Spinal cord (tissue), 10 donors: Measurements from ENCODE around the gene NRL. TPM values are rescaled to one million over a fixed set of nuclear protein-coding genes. Genes with fewer than 3 reads are reported as not detected.
A peak's percentile ranks its signal among the peaks of the same experiment; 100 is the strongest.

Experiments
- DNase-seq, 6 donors: peaks; one replicate each; pipeline versions ENCODE4 v3.0.0 to v3.0.0-alpha.2; 2013 to 2015; ENCODE audit warnings: low spot score in 6 of 6, low read depth in 4 of 6
- H3K27ac ChIP-seq: one replicate; pipeline ENCODE4 v1.5.1; 2013; ENCODE audit warnings: low read depth, low read length, control low read depth
- H3K27me3 ChIP-seq: one replicate; pipeline ENCODE4 v1.6.1; 2013; ENCODE audit warnings: low read length; ENCODE audit not compliant: control insufficient read depth, insufficient read depth
- H3K36me3 ChIP-seq: one replicate; pipeline ENCODE4 v1.6.1; 2013; ENCODE audit warnings: low read length; ENCODE audit not compliant: control insufficient read depth, insufficient read depth
- H3K4me1 ChIP-seq: one replicate; pipeline ENCODE4 v1.6.1; 2013; ENCODE audit warnings: low read length; ENCODE audit not compliant: control insufficient read depth, insufficient read depth
- H3K4me3 ChIP-seq: one replicate; pipeline ENCODE4 v1.5.1; 2013; ENCODE audit warnings: low read depth, low read length, control low read depth
- H3K9me3 ChIP-seq: one replicate; pipeline ENCODE4 v1.6.1; 2013; ENCODE audit warnings: low read length; ENCODE audit not compliant: control insufficient read depth, insufficient read depth
- WGBS: methylation state at CpG from one replicate; pipeline ENCODE4 v1.1.5; 2013; ENCODE audit warnings: missing lambda C conversion rate; ENCODE audit not compliant: insufficient coverage; 5-methylcytosine and 5-hydroxymethylcytosine counted together
- polyA plus RNA-seq, 2 donors: library from polyadenylated mRNA; unstranded; fragments of 120-200 nt; gene quantifications; one replicate each; pipeline ENCODE4 v1.2.1, GENCODE V29; 2013; ENCODE audit not compliant: insufficient read length in 2 of 2
- total RNA-seq, 2 donors: library from RNA; depleted of rRNA in 1 of 2; stranded (reverse); fragments of 120-200 nt in 1 of 2; fragments of >200 nt in 1 of 2; gene quantifications; one replicate each; pipeline versions ENCODE4 v1.2.3 to v1.2.4, GENCODE V29; 2013 to 2014
- donor health status: healthy.

The NRL gene
- total and polyA plus RNA-seq, 4 donors = 1.8 to 4.8 (median 2.9) TPM

DNA sequence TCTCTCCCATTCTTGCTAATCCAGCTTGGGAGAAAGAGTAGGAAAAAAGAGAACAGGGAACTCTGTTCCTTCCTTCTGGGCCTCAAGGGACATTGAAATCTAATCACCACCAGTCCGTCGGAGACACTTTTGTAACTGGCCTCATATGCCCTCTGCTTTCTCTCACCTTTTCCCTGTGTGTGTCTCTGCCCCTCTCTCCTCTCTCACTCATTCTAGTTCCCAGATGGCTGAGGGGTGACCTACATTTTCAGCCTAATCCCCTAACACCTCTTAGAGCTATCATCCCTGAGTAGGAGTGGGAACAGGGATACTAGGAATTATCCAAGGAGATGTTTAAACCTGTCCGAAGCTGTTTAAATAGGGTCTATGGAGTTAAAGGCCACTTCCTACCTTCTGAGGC lies 29.5 kb downstream of the NRL start:
- no peak for DNase-seq
- 88% methylated on average over 2 of the region's 3 CpGs for WGBS
- no peak overlapping the region for H3K27ac ChIP-seq
- H3K27me3 ChIP-seq = peaks cover 8% of the 10 kb centered on the region
- H3K4me1 ChIP-seq = peaks cover 22% of the 10 kb centered on the region
- no peak overlapping the region for H3K4me3 ChIP-seq
- no peaks in the 10 kb centered on the region for H3K36me3 ChIP-seq
- H3K9me3 ChIP-seq = no peaks in the 10 kb centered on the region

DNA sequence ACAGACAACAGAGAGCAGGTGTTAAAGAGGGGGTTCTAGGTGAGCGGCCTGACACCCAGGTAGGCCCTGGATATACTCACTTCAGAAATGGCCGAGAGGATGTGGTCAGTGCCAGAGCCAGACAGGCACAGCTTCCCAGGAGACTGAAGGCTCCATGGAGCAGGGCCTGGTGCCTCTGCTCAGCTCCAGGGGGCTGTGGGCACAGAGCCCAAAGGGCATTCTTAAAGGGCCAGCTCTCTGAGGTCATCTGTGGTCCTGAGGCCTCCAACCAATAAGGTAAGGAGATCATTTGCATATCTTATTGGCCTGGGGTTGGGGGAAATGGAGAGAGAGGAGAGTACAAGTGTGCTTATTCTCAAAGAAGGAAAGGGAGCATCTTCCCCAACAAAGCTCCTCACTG lies 30.3 kb downstream of the NRL start:
- peaks cover 8% of the 10 kb centered on the region for H3K27me3 ChIP-seq
- no peaks in the 10 kb centered on the region for H3K9me3 ChIP-seq
- peaks cover 29% of the 10 kb centered on the region for H3K4me1 ChIP-seq
- no peak overlapping the region for H3K4me3 ChIP-seq
- no peak for DNase-seq
- no peak overlapping the region for H3K27ac ChIP-seq
- 80% methylated on average over 2 of the region's 2 CpGs for WGBS
- H3K36me3 ChIP-seq = no peaks in the 10 kb centered on the region

DNA sequence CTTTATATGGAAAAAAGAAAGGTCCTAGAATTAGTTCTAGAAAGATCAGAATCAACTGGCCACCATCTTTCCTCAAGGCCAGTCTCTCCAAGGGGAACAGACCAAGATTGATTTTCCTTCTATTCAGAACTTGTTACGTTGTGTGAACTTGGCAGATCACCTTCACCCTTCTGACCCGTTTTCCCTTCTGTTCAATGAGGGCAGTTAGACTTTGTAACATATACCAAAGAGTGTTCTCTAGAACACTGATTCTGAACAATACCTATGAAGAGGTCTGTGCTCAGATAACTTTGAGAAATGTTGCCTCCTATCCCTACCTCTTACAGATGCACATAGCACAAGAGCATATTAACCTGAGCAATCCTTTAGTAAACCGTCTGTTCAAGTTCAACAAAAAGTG lies 31.3 kb downstream of the NRL start:
- H3K9me3 ChIP-seq = no peaks in the 10 kb centered on the region
- H3K4me1 ChIP-seq = peaks cover 32% of the 10 kb centered on the region
- 66% methylated on average over 2 of the region's 3 CpGs for WGBS
- H3K27me3 ChIP-seq = peaks cover 8% of the 10 kb centered on the region
- DNase-seq = no peak
- no peaks in the 10 kb centered on the region for H3K36me3 ChIP-seq
- H3K4me3 ChIP-seq = no peak overlapping the region
- no peak overlapping the region for H3K27ac ChIP-seq

DNA sequence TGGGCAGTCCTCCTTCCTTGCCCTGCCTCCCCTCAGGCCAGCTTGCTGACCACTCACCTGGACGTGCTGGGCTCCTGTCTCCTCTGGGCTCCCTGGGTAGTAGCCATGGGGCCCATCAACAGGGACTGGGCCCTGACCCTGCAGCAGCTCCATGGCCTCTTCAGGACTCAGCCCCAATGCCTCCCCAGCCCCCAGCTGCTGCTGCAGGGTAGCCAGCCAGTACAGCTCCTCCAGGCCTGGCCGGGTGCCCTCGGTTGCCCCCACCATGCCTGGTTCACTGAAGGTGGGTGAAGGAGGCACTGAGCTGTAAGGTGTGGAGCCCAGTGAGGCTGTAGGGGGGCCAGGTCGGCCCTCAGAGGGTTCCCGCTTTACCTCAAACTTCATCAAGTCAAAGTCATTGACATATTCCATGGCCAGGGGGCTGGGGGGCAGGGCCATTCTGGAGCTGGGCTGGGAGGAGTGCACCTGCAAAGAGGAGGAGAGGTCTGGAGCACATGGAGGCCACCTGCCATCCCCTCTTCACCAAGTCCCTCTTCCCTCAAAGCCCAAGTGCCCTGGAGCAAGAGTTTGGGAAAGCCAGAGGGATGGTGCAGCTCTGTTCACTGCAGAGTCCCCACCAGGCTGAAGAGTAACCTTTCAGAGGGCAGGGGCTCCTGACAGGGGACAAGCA lies 32.2 kb downstream of the NRL start:
- H3K4me1 ChIP-seq = peaks cover 32% of the 10 kb centered on the region
- no peak overlapping the region for H3K4me3 ChIP-seq
- H3K36me3 ChIP-seq = peaks cover under 1% of the 10 kb centered on the region
- no peaks in the 10 kb centered on the region for H3K9me3 ChIP-seq
- 84% methylated on average over 3 of the region's 5 CpGs for WGBS
- no peak for DNase-seq
- peaks cover 8% of the 10 kb centered on the region for H3K27me3 ChIP-seq
- H3K27ac ChIP-seq = no peak overlapping the region

DNA sequence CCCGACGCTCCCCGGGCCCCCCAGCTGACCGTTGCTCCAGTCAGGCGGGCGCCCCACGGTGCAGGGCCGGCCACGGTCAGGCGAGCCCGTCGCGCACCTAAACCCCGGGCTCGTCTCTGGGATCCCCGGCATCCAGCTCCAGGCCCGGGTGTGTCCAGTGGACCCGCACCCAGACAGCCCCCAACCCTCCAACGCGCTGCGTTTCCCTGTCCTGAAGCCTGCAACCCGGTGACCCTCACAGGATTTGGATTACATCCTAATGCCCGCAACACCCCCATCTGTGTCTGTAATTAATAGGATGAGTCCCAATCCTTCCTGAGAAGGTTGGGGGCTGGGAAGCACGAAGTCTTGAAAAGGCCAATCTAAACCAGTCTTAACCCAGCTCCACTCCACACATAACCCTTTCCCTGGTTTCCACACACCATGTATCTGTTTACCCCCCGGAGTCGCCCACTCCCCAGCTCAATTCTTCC lies 33.0 kb downstream of the NRL start:
- WGBS = 11% methylated on average over 20 of the region's 26 CpGs
- Histone ChIP-seq H3K27me3 (peaks cover 8% of the 10 kb centered on the region), H3K36me3 (peaks cover 4% of the 10 kb centered on the region), H3K4me1 (peaks cover 32% of the 10 kb centered on the region), H3K9me3 (no peaks in the 10 kb centered on the region), H3K4me3 (peak overlapping the region; percentile 51), H3K27ac (no peak overlapping the region)
- DNase-seq = peak in 2 of 6 donors; percentile 13 to 30

DNA sequence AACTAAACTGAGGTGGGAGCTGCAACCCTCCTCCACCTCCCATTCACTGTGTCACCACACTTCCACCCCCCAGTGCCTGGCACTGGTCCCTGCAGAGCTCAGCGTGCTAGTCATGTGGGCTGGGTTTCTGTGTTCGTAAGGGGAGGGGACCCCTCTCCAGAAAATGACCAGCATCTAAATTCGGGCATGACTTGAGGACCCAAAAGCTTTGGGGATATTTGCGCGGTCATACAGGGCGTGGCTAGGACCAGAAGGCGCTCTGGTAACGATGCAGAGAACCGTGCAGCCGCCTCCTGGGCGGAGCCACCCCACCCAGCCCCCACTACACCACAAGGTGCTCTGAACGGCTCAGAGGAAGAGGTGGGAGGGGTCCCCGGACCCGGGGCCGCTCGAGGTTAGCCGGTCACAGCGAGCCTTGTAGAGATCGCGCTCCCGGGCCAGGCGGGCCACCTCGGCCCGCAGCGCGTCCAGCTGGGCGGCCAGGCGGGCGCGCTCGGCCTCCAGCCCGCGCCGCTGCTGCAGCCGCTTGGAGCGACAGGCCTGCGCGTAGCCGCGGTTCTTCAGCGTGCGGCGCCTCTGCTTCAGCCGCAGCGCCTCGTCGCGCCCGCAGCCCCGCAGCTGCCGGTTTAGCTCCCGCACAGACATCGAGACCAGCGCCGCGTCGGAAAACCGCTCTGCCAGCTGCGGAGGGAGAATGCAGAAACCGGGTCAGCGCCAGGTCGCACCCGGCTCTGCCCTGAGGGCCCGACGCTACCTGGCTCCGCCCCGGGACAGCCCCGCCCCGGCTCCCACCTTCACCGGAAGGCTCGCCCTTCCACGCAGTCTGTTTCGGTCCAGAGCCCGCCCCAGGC lies 33.6 kb downstream of the NRL start:
- peak in 2 of 6 donors; percentile 82 to 90 for DNase-seq
- Histone ChIP-seq H3K4me1 (peaks cover 32% of the 10 kb centered on the region), H3K4me3 (peak overlapping the region; percentile 51), H3K9me3 (no peaks in the 10 kb centered on the region), H3K27ac (no peak overlapping the region), H3K36me3 (peaks cover 6% of the 10 kb centered on the region), H3K27me3 (peaks cover 8% of the 10 kb centered on the region)
- WGBS = under 1% methylated on average over 71 of the region's 74 CpGs

DNA sequence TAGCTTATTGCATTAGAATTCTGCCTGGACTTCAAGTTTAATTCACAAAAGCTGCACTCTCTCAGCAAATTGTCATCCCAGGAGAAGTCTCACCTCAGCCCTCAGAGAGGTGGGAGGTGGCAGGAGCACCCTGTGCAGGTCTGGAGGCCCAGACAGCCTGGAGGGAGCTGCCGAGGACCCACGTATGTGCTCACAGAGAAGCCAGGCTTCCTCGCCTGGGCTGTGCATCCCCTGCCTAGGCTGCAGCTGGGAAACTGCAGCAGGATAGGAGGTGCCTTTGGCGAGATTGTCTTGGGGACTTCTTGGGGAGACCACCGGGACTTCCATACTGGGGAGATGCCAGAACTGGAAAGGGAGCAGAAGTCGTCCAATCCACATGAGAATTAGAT lies 34.6 kb downstream of the NRL start:
- no peak for DNase-seq
- Histone ChIP-seq H3K27me3 (peaks cover 8% of the 10 kb centered on the region), H3K36me3 (peaks cover 6% of the 10 kb centered on the region), H3K4me3 (no peak overlapping the region), H3K27ac (no peak overlapping the region), H3K9me3 (no peaks in the 10 kb centered on the region), H3K4me1 (peaks cover 32% of the 10 kb centered on the region)
- 66% methylated on average over 6 of the region's 6 CpGs for WGBS

DNA sequence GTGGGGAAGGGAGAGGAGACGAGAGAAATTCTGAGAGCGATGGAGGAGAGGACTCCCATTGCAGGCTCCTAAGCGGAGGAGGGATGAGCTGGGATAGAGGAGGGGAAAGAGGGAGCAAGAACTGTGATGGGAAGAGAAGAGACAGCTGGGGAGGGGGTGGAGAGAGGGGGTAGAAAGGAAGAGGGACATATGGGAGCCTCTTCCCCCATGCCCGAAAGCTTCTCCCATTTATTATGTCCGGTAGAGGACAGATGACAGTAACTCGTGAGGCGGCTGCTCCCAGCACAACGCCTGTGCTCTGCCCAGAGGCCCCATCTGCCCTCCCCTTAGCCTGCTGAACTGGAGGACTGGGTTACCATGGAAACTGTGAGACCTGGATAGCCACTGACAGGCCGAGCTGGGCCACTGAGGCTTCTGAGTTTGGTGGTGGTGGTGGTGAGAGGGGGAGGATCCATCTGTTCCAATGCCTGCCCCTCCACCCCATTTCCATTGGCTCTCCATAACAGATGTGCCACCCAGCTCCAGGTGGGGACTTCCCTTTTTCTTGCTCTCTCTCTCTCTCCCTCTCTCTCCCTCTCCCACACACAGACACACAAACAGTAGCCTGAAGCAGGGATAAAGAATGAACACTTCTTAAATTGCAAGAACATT lies 35.1 kb downstream of the NRL start:
- H3K9me3 ChIP-seq = no peaks in the 10 kb centered on the region
- H3K27ac ChIP-seq = no peak overlapping the region
- H3K27me3 ChIP-seq = peaks cover 8% of the 10 kb centered on the region
- H3K4me1 ChIP-seq = peaks cover 32% of the 10 kb centered on the region
- peaks cover 6% of the 10 kb centered on the region for H3K36me3 ChIP-seq
- no peak overlapping the region for H3K4me3 ChIP-seq
- peak in 2 of 6 donors; percentile 59 to 94 for DNase-seq
- WGBS = 26% methylated on average over 7 of the region's 9 CpGs

DNA sequence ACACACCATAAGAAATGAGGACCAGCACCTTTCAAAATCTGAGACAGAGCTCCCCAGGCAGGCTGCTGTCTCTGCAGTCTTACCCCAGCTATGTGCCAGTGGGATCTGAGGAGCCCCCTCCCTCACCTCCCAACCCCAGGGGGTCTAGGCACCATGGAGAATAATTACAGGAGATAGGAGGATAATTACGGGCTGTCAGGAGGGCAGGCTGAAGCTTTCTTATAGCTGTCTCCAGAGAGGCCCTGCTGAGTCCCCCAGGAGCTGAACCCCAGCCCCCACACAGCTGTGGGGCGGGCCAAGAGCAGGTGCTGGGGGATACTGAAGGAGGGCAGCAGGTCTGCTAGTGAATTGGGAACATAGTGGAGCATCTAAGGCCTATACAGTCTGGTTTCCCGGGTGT lies 36.6 kb downstream of the NRL start:
- 43% methylated on average over 3 of the region's 3 CpGs for WGBS
- peaks cover 36% of the 10 kb centered on the region for H3K4me1 ChIP-seq
- no peak overlapping the region for H3K27ac ChIP-seq
- H3K9me3 ChIP-seq = no peaks in the 10 kb centered on the region
- peaks cover 6% of the 10 kb centered on the region for H3K36me3 ChIP-seq
- no peak for DNase-seq
- peaks cover 8% of the 10 kb centered on the region for H3K27me3 ChIP-seq
- H3K4me3 ChIP-seq = no peak overlapping the region
